Spleen (tissue), 7 donors: Measurements from ENCODE around the gene DOK7.

Experiments
- POLR2A ChIP-seq, 3 donors: fragments of 450-650 bp; IDR thresholded peaks; one replicate each; pipeline ENCODE4 v1.5.1; 2017; ENCODE audit warnings: antibody characterized with exemption in 3 of 3, mild to moderate bottlenecking in 1 of 3
- POLR2AphosphoS5 ChIP-seq, 3 donors: sonication (generic); formaldehyde crosslinking; IDR thresholded peaks; one replicate each; pipeline ENCODE4 v1.5.1; 2017; ENCODE audit warnings: antibody characterized with exemption in 3 of 3
- TF ChIP-seq, protein P1 (sequence below), 11 experiments: fragments of 200-600 bp in 7 of 11; fragments of 450-650 bp in 4 of 11; sonication (generic) in 4 of 11; IDR thresholded peaks in 8 of 11; conservative IDR thresholded peaks in 3 of 11; 1 replicate in 7 of 11; 2 replicates in 4 of 11; pipeline versions ENCODE4 v1.4.0 to v1.8.0; 2016 to 2021; ENCODE audit warnings: antibody characterized with exemption in 11 of 11, inconsistent platforms in 4 of 11, mild to moderate bottlenecking in 1 of 11
- donor health status: DM: no; HTN: no; CAD: no; lungs with moderate emphysema.
- donor health status: DM: no; HTN: no; CAD: no.
- donor health status: DM: no; HTN: no; CAD: no.

DNA sequence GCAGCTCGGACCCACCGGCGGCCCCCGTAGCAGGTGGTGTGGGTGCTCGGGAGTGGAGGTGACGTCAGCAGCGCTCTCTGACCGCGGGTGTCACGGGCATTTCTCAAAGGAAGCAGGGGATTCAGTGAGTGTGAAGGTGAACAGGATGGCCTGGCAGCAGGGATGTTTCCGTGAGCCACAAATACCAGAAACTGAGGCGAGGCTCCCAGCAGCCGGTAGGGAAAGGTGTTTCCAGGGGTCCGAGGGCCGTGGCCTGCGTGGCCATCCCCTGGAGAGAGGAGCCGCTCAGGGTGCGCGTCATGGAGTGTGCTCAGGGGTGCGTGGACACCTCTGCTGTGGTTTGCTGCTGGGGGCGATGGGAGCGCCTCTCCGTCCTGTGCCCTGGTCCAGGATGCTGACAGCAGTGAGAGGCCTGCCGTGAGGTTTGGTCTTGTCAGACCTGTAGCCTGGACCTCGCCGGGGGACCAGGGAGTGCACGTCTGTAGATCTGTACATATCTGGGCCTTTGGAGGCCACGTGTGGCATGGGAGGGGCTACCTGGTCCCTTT is 31.6 kb upstream of the DOK7 start:
- TF ChIP-seq, protein P1, sequence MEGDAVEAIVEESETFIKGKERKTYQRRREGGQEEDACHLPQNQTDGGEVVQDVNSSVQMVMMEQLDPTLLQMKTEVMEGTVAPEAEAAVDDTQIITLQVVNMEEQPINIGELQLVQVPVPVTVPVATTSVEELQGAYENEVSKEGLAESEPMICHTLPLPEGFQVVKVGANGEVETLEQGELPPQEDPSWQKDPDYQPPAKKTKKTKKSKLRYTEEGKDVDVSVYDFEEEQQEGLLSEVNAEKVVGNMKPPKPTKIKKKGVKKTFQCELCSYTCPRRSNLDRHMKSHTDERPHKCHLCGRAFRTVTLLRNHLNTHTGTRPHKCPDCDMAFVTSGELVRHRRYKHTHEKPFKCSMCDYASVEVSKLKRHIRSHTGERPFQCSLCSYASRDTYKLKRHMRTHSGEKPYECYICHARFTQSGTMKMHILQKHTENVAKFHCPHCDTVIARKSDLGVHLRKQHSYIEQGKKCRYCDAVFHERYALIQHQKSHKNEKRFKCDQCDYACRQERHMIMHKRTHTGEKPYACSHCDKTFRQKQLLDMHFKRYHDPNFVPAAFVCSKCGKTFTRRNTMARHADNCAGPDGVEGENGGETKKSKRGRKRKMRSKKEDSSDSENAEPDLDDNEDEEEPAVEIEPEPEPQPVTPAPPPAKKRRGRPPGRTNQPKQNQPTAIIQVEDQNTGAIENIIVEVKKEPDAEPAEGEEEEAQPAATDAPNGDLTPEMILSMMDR (IDR thresholded peaks at IDR 0.05 in 8 of 11, conservative IDR thresholded peaks at IDR 0.05 in 3 of 11) = no peak
- no peak for TF ChIP-seq POLR2A (IDR thresholded peaks at IDR 0.05)
- TF ChIP-seq POLR2AphosphoS5 (IDR thresholded peaks at IDR 0.05) = no peak
